HUES6 (cell line): ENCODE measurements around the gene TADA2B.

Experiments
- H3K27ac ChIP-seq: 2 replicates; pipeline ENCODE4 v1.7.0; 2013; ENCODE audit warnings: low read depth, mild to moderate bottlenecking, low read length, inconsistent platforms
- H3K27me3 ChIP-seq: 2 replicates; pipeline ENCODE4 v1.6.1; 2013; ENCODE audit warnings: low read length; ENCODE audit not compliant: control insufficient read depth, insufficient read depth
- H3K36me3 ChIP-seq: 2 replicates; pipeline ENCODE4 v1.6.1; 2013; ENCODE audit warnings: low read length; ENCODE audit not compliant: control insufficient read depth, insufficient read depth
- H3K4me1 ChIP-seq: 2 replicates; pipeline ENCODE4 v1.6.1; 2013; ENCODE audit warnings: low read length; ENCODE audit not compliant: control insufficient read depth, insufficient read depth
- H3K4me3 ChIP-seq: 2 replicates; pipeline ENCODE4 v1.5.1; 2013; ENCODE audit warnings: low read depth, low read length
- H3K9ac ChIP-seq: one replicate; pipeline ENCODE4 v1.6.1; 2013; ENCODE audit warnings: mild to moderate bottlenecking, low read length
- H3K9me3 ChIP-seq: 2 replicates; pipeline ENCODE4 v1.6.1; 2013; ENCODE audit warnings: low read depth, low read length; ENCODE audit not compliant: control insufficient read depth, insufficient read depth

The TADA2B gene

DNA sequence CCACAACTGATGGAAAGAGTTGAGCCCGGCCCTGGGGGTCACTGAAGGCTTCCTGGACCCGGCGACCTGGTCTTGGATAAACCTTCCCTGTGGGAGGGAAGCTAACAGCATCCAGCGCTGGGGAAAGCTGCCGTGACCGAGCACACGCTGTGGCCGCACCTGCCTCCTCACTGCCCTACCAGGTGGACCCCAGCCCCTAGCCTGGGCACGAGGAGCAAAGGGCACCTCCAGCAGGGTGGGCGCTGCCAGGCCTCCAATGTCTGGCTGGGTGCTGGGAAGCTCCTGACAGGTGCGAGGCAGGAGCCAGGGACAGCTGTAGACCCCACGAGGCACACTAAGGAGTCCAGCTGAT is 7.9 kb downstream of the TADA2B start:
- peaks cover 20% of the 10 kb centered on the region for H3K36me3 ChIP-seq
- H3K4me1 ChIP-seq: no peaks in the 10 kb centered on the region

DNA sequence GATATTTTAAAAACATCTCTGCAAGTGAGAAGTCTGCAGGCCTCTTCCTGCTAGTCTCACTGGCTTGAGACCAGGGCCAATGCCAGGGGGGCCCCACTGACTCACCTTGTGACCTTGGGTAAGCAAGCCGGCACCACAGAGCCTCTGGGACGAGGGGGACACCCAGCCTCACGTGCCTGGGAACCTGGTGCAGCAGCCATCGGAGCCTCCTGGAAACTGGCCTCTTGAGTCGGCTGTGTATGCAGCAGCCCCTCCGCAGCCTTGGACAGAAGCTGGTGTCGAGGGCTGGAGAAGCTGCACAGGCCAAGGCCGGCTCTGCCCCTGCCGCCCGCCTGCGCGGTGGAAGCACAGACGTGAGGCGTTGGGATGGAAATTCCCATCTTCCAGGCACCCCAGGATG is 8.7 kb downstream of the TADA2B start:
- Histone ChIP-seq H3K9me3 (no peaks in the 10 kb centered on the region), H3K4me1 (no peaks in the 10 kb centered on the region), H3K36me3 (peaks cover 22% of the 10 kb centered on the region), H3K27ac (no peak overlapping the region), H3K27me3 (no peaks in the 10 kb centered on the region), H3K4me3 (no peak overlapping the region), H3K9ac (no peak overlapping the region)

More for the DNA sequence above, 7.9 kb downstream of the TADA2B start:
- Histone ChIP-seq H3K27me3 (no peaks in the 10 kb centered on the region), H3K4me3 (no peak overlapping the region), H3K9me3 (no peaks in the 10 kb centered on the region), H3K9ac (no peak overlapping the region), H3K27ac (no peak overlapping the region)

DNA sequence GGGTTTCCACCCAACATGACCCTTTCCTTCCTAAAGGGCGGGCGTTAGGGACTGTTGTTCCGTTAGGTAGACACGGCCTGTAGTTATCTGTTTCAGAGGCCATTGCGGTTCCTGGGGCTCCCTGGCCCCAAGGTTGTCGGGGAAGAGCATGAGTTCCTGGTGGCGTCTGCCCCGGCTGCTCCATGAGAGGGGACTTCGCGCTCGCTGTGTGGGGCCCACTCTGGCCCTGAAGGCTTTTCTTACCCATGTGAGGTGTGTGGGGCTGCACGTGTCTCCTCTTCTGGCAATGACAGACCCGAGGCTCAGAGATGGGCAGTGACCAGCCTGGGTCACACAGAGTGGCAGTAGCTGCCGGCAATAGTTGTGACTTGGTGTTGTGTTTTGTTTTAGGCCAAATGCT is 9.1 kb downstream of the TADA2B start:
- Histone ChIP-seq H3K9ac (no peak overlapping the region), H3K36me3 (peaks cover 22% of the 10 kb centered on the region), H3K4me3 (no peak overlapping the region), H3K9me3 (no peaks in the 10 kb centered on the region), H3K27me3 (no peaks in the 10 kb centered on the region), H3K27ac (no peak overlapping the region), H3K4me1 (no peaks in the 10 kb centered on the region)

DNA sequence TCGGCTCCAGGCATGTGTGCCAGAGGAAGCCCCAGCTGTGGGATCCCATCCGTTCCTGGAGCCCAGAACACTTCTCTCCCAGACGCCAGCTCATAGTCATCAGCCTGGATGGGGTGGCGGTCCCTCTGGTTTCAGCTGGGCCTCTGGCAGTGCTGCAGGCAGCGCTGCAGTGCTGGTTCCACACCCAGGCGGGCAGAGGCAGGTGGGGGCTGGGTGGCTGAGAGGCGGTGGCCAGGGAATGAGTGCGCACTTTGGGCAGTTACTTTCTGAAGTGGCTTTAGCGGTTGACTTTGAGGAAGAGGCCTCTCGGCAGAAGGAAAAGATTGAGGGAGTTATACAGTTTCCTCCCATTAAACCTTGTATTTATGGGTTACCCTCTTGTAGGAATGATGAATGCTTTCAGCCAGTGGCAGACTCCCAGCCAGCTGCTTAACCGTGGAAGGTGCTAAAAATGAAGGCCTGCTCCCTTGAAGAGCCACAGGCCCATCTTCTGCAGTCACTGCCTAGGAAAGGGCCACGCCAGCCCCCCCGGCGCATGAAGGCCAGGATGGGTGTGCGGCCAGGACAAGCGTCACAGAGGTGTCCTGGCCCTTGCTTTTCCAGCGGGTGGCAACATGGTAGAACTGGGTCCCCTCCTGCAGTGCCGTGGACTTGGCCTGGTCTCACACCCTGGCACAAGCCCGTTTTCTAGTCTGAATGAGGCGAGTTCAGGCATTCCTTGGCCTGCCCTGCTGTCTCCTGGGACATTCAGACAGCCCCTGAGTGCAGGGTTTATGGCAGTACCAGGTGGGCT is 9.9 kb downstream of the TADA2B start:
- no peaks in the 10 kb centered on the region for H3K4me1 ChIP-seq
- peaks cover 24% of the 10 kb centered on the region for H3K36me3 ChIP-seq
- H3K4me3 ChIP-seq: no peak overlapping the region
- H3K9me3 ChIP-seq: no peaks in the 10 kb centered on the region
- H3K27ac ChIP-seq: no peak overlapping the region
- no peak overlapping the region for H3K9ac ChIP-seq
- H3K27me3 ChIP-seq: no peaks in the 10 kb centered on the region

DNA sequence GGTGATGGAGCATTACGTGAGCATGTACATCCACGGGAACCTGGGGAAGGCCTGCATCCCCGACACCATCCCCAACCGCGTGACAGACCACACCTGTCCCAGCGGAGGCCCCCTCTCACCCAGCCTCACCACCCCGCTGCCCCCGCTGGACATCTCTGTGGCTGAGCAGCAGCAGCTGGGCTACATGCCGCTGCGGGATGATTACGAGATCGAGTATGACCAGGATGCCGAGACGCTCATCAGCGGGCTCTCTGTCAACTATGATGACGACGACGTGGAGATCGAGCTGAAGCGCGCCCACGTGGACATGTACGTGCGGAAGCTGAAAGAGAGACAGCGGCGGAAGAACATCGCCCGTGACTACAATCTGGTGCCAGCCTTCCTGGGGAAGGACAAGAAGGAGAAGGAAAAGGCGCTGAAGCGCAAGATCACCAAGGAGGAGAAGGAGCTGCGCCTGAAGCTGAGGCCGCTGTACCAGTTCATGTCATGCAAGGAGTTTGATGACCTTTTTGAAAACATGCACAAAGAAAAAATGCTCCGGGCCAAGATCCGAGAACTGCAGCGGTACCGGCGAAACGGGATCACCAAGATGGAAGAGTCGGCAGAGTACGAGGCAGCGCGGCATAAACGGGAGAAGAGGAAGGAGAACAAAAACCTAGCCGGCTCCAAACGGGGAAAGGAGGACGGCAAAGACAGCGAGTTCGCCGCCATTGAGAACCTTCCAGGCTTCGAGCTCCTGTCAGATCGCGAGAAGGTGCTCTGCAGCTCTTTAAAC is 11.1 kb downstream of the TADA2B start:
- Histone ChIP-seq H3K36me3 (peaks cover 32% of the 10 kb centered on the region), H3K9ac (no peak overlapping the region), H3K4me1 (no peaks in the 10 kb centered on the region), H3K27ac (no peak overlapping the region), H3K4me3 (no peak overlapping the region), H3K27me3 (no peaks in the 10 kb centered on the region), H3K9me3 (no peaks in the 10 kb centered on the region)

DNA sequence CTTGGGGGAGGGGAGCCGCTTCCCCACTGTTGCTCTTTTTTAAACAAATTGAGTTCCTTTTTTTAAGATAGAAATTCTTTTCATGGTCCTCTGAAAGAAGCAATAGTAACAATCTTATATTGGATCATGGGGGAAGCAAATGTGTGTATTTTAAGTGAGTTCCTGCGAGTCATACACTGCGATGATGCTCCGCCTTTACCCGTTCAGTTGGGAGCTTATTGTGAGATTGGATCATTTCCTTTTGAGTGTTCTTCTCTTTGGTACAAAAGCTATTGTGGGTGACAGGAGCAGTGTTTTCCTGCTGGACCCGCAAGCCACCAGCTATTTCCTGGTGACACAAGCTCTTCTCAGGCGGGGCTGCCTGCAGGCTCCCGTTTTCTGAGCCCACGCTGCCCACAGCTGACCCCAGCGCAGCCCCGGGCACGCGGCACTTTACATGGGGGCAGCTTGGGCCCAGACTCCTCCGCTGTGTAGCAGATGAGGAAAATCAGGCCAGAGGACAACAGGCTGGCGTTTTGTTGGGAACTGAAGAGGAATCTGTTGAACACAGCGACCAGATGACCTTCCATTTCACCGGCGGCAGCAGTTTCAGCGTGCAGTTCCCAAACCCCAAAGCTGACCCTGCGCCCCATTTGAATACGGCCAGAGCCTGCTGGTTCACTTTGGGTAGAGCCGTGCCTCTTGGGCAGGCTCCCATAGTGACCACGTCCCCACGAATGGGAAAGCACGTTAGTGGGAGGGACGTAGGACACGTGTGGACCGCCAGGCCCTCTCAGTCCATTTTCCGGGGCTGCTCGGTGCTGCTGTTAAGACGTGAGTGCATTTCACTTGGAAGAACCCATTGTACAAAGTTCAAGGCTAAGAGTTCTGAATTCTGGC is 12.2 kb downstream of the TADA2B start:
- Histone ChIP-seq H3K9ac (no peak overlapping the region), H3K27me3 (no peaks in the 10 kb centered on the region), H3K36me3 (peaks cover 42% of the 10 kb centered on the region), H3K9me3 (no peaks in the 10 kb centered on the region), H3K27ac (no peak overlapping the region), H3K4me1 (no peaks in the 10 kb centered on the region), H3K4me3 (no peak overlapping the region)

DNA sequence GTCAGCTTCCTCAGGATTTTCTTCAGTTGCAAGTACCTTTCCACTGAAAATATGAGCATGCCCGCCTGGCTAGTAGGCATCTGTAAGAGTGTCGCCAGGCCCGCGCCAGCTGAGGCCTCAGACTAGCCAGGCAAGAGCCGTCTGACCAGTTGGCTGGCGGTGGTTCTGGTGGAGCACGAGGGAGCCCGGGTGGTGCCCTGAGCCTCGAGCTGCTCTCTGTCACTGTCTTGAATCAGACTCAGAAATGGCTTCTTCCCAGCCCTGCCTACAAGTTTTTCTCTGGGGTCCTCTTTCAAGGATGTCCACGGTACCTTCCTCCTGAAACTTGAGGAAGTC is 12.8 kb downstream of the TADA2B start:
- Histone ChIP-seq H3K4me3 (no peak overlapping the region), H3K9ac (no peak overlapping the region), H3K27me3 (no peaks in the 10 kb centered on the region), H3K36me3 (peaks cover 48% of the 10 kb centered on the region), H3K9me3 (no peaks in the 10 kb centered on the region), H3K27ac (no peak overlapping the region), H3K4me1 (no peaks in the 10 kb centered on the region)

DNA sequence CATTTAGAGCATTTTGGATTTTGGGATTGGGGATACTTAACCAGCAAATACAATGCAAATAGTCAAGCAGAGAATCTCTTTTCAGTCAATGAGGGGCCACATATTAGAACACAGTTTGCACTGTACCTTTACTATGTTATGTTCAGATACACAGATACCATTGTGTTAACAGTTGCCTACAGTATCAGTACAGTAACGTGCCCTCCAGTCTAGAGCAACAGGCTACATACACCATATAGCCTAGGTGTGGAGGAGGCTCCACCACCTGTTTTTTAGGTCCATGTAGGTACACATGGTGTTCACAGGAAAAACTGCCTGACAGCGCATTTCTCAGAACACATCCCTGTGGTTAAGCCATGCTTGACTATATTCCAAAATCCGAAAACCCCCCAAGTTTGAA is 15.6 kb downstream of the TADA2B start:
- H3K9ac ChIP-seq: no peak overlapping the region
- no peak overlapping the region for H3K27ac ChIP-seq
- H3K36me3 ChIP-seq: peaks cover 74% of the 10 kb centered on the region
- no peaks in the 10 kb centered on the region for H3K4me1 ChIP-seq
- no peaks in the 10 kb centered on the region for H3K27me3 ChIP-seq
- H3K4me3 ChIP-seq: no peak overlapping the region
- H3K9me3 ChIP-seq: no peaks in the 10 kb centered on the region

DNA sequence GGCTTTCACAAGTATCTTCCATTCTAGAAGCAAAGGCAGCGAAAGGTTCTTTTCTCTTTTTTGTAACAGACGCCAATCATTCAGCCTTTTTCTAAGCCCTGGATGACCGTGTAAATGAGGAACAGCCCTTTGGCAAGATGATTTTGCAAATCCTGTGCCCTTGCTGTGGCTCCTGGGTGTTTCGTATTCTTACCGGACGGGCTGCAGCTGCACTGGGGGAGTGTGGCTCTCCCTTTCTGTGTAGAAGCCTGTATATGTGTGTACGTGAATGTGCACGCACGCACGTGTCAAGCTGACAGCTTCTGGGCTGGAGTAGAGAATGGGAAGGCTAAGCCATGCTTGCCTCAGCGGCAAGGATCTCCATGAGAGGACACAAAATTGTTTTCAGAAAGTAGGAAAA is 16.5 kb downstream of the TADA2B start:
- peaks cover 75% of the 10 kb centered on the region for H3K36me3 ChIP-seq
- no peak overlapping the region for H3K4me3 ChIP-seq
- no peaks in the 10 kb centered on the region for H3K27me3 ChIP-seq
- H3K4me1 ChIP-seq: no peaks in the 10 kb centered on the region
- no peak overlapping the region for H3K27ac ChIP-seq
- no peak overlapping the region for H3K9ac ChIP-seq
- no peaks in the 10 kb centered on the region for H3K9me3 ChIP-seq

DNA sequence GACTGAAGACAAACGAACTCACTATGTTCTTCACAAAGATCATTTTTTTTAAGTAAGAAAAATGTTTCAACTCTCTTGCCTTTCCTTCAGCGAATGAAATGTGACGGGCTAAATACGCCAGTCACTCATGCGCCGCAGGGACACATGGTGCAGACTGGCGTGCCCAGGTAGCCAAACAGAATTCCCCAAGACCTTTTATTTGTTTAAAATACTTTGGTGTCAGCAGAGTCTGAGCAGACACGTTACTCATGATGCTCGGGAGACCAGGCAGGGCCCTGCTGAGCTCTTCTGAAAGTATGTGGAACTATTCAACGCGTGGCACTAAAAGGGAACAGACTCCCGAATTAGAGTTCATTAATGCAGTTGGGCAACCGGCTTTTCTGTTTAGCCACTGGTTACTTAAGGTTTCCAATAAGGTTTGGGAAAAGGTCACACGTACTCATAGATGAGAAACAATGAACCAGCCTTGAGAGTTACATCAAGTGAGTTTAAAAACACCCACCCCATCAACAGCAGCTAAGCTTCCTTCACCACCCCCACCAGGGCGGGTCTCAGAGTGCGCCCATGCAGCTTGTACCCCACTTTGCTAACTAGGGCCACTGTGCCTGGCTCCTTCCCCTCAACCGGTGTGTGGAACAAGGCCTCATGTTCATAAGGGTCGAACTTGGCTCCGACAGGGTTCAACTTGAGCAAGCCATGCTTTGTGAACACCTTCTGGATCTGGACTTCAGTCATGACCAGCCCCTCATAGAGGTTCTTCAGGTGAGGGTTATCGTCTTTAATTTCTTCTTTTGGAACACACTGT is 17.4 kb downstream of the TADA2B start:
- Histone ChIP-seq H3K9ac (no peak overlapping the region), H3K9me3 (no peaks in the 10 kb centered on the region), H3K36me3 (peaks cover 70% of the 10 kb centered on the region), H3K4me3 (no peak overlapping the region), H3K4me1 (no peaks in the 10 kb centered on the region), H3K27ac (no peak overlapping the region), H3K27me3 (no peaks in the 10 kb centered on the region)
